Right kidney (tissue), 1 donor: Measurements from ENCODE around the gene HAND1.

Source experiments
- DNase-seq: peaks from one replicate; pipeline ENCODE4 v3.0.0-alpha.2; 2016

Gene HAND1

GRCh38 chr5:154505567-154505966, 27.5 kb upstream of the HAND1 start:
- DNase-seq = no peak

- no peak for DNase-seq
Measured at GRCh38 chr5:154503698-154504039, 25.6 kb upstream of the HAND1 start.

DNA sequence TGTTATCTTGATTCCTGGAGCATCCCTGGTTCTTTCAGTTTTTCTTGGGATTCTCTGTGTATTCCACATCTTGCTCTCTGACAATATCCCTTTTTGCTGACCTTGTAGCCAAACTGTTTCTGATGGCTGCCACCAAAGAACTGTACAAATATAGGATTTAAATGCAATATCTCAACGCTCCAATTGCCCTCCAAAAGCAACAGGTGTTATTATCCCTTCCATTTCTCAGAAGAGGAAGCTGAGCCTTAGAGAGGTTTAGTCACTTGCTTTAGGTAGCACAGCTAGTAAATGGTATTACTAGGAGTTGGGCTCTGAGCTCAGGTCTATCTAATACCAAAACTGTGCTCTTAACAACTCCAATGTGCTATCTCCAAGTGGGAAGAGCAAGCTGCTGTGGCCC, 24.2 kb upstream of the HAND1 start:
- DNase-seq = no peak

- DNase-seq = no peak
Measured at GRCh38 chr5:154501566-154501965, 23.5 kb upstream of the HAND1 start.

- DNase-seq = no peak
Measured at GRCh38 chr5:154498994-154499393, 21.0 kb upstream of the HAND1 start.

DNA sequence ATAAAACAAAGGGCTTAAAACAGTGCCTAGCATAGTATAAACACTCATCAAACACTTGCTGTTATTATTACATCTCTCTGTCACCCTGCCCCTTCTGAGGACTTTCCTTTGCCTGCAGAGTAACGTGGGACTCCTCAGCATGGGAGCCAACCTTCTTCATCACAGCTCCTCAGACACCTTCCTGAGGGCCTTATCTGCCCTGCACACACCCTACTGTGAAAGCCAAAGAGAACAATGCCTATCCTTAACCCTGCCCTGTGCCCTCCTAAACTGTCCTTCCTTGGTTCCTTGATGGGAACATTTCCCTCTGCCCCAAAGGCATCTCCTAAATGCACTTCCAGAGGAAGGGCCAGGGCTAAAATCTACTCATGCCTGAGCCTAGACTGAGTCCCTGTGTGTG, 20.6 kb upstream of the HAND1 start:
- no peak for DNase-seq

DNA sequence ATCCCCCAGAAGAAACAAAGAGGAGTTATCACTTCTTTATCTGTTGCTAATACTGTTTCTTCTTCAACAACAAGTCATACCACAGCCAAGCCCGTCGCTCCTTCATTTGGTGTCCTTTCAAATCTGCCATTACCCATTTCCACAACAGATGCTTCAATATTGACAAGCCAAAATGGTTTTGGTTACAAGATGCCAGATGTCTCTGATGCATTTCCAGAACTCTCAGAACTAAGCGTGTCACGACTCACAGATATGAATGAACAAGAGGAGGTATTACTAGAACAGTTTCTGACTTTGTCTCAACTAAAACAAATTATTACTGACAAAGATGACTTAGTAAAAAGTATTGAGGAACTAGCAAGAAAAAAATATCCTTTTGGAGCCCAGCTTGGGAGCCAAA, 16.0 kb upstream of the HAND1 start:
- DNase-seq = no peak

DNA sequence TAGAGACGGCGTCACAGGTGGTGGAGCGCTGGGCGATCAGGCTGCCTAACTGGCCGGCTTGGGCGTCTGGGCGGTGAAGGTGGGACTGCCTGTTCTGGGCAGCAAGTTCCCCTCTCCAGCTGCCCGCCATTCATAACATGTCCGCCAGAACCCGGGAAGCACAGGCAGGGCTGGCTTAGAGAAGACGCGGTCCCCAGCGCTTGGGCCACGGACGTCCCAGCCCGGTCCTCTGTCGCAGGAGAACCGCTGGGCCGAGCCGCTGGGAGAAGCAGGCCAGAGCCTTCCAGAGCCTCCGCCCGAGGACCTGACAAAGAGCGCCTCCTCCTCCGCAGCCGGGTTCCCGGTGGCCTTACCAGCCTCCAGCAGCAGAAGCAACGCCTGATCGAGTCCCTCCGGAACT, 15.2 kb upstream of the HAND1 start:
- no peak for DNase-seq

- no peak for DNase-seq
Measured at GRCh38 chr5:154491941-154492340, 13.9 kb upstream of the HAND1 start.

- DNase-seq = no peak
Measured at GRCh38 chr5:154487541-154487940, 9.5 kb upstream of the HAND1 start.

- peak; percentile 25 for DNase-seq
Measured at GRCh38 chr5:154486427-154486866, 8.4 kb upstream of the HAND1 start.

- no peak for DNase-seq
Measured at GRCh38 chr5:154485850-154486426, 7.9 kb upstream of the HAND1 start.

- no peak for DNase-seq
Measured at GRCh38 chr5:154485096-154485491, 7.1 kb upstream of the HAND1 start.

DNA sequence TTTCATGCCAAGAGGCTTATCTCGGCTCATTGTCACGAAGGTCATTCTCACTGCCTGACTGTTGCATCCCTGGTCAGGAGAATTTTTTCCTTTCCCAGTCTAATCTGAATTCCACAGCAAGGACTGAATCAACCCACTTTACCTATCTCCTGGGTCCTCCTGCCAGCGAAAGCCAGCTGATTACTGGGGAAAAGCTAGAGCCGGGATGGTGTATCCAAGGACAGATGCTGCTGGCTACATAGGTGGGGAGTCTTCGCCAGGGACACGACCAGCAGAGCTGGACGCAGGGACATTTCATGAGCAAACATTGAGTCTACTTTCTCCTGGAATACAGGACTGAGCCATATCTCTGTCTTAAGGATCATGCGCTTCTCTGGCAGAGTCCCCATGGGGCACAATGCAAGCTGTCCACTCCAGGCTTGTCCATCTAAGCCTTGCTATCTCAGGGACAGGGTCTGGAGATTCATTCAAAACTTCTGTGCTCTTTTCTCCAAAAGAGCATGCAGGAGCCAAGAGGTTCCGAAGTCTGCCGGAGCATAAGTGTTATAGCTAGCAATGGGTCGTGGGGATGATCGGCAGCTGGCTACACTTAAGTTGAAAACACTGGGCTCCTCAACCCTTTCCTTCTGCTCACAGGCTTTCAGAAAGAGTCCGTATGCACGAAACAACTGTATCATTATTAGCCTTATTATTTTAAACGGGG, 6.5 kb upstream of the HAND1 start:
- no peak for DNase-seq

DNA sequence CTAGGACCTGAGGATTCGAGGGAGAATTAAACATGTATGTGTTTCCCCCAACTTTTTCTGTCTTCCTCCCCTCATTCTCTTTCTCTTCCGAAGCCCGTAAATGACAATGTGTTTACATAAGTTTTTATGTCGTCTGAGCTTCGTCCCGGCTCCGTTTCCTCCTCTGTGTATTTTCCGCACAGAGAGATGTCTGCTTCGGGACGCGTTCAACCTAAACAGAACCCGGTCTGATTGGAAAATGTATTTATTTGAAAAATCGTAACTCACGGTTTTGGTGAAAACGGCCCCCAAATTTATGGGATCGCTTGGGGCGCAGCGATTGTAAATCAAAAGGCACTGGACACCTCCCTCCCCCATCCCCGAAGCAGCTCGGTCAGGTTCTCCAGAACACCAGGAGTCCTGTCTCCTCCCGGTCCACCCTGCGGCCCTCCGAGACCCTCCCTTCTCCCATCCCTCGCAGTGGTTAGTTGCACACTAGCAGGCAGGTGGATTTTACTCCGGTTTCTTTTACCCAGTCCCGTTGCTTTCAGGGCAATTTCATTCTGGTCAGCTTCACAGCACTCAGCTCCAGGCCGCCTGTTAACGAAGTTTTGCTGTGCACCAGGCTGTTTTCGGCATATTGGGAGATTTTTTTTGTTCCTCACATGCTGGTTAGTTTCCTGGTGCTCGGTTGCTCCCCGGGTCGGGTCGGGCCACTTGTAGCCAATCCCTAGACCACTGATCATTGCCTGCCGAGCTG, 5.8 kb upstream of the HAND1 start:
- DNase-seq = peak; percentile 61

DNA sequence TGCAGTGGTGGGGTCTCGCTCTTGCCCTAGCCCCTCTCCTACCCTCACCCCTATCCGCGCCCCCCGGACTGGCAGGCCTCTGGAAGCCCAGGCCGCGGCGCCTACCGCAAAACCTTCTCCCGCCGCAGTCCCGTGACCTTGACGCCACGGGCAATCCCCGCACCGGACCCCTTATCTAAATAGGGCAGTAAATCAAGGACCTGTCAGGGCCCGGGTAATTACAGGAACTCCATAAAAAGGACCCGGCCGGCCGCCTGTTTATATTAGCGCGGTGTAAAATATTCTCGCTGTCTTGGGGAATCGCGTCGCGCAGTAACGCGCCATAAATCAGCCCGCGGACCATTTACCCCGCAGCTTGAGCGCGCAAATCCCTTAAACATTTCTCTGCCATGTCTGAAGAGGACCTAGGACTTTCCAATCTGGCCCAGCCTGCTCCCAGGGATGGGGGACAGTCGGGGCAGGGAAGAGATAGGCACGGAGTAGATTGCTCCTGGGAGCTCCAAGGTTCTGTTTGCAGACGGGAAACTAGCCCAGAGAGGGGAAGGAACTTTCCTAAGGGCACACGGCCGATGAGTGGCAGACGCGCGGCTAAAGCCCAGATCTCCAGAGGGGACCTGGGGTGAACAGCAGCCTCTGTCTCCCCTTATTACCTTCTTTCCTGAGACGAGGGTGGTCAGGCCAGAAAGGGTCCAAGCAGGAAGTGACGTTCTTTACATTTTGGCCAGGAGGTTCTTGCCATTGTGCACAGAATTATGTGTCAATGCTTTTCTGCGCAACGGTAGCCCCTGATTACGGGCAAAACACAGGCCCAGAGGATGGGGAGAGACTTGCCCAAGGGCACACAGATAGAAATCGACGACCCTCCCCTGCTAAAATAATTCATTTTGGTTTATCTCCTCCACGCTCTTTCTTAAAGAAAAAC, 4.8 kb upstream of the HAND1 start:
- DNase-seq = peak; percentile 56

DNA sequence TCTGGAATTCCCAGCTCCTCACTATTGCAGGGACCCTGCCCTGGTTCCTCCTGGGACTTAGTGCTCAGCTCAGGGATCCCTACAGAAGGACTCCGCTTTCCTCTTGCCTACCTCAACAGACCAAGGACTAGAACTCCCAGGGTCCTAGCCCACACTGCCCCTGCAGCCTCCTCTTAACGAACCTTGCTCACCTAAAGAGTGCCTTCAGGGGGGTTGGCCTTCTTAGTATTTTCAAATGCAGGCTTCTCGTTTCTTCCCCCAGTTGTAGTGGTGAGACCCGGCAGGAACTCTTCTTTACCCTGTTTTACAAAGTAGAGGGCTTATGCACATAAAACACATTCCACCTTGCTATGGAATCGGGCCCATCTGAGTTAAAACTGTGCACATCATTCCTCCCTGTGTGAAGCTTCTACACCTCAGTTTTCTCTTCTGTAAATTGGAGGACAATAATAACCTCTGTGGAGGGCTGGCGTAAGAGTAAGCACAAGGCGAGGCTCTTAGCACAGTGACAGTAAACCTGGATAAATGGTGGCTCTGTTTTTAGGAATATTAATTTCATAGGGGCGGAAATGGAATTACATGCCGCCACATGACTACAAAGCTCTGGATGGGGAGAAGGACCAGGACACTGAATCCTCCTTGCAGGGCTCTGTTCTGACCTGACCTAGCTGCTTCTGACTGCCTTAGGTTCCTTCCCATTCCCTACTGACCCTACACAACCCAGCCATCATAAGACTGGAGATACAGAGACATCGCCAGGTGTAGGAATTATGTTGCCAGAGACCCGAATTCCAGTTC, 3.8 kb upstream of the HAND1 start:
- DNase-seq = no peak

- DNase-seq = peak; percentile 7
Measured at GRCh38 chr5:154480847-154481246, 2.8 kb upstream of the HAND1 start.

GRCh38 chr5:154479944-154480750, 2.1 kb upstream of the HAND1 start:
- peak; percentile 27 for DNase-seq

DNA sequence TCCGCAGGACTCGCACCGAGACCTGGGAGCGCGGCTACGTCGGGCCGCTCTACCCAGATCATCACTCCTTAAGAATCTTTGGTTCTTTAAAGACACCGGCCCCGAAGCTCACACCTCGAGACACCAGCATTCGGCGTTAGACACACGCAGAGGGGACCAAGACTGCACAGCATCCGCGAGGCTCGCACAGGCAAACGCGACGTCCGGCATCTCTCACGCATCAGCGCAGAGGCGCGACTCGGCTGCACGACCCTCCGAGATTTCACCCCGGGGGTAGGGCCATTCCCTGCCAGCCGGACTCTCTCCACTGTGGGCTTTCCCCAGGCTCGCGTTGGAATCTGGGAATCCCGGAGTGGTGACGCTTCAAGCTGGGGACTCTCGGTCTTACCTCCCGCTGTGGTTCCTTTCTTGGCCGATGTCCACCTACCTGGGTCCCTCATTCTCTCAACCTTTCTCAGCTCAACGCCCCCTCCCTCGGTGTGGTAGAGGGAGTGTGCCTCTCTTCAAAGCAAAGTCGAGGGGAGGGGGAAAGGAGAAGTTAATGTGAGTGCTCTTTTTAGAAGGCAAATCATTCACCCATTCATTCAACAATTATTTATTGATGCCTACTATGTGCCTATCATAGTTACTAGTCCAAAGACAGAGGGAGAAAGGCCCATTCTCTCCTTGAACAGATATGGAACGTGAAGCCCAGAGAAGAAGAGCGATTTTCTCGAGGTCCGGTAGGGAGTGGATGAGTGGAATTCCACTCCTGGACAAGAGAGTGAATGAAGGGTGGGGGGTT, 1.3 kb upstream of the HAND1 start:
- peak; percentile 61 for DNase-seq
